Esophagus squamous epithelium (tissue), 5 donors: ENCODE measurements around the gene SLC7A5. TPM values are rescaled to one million over a fixed set of nuclear protein-coding genes. Genes with fewer than 3 reads are reported as not detected.
A peak's percentile ranks its signal among the peaks of the same experiment; 100 is the strongest.

Source experiments
- DNase-seq: peaks from one replicate; lab custom pipeline; 2025; lab: John Stamatoyannopoulos, UW
- H3K27ac ChIP-seq, 4 donors: fragments of 200-600 bp; sonication (generic); one replicate each; pipeline ENCODE4 v1.5.1; 2016 to 2019; ENCODE audit warnings: mild to moderate bottlenecking in 1 of 4
- H3K27me3 ChIP-seq, 4 donors: fragments of 200-600 bp; sonication (generic); 1 replicate in 3 of 4; 2 replicates in 1 of 4; pipeline versions ENCODE4 v1.5.1 to v1.6.0; 2017 to 2021; ENCODE audit warnings: antibody characterized with exemption in 1 of 4
- H3K36me3 ChIP-seq, 3 donors: fragments of 200-600 bp; sonication (generic); one replicate each; pipeline ENCODE4 v1.5.1; 2016 to 2019
- H3K4me1 ChIP-seq, 3 donors: fragments of 200-600 bp; sonication (generic); one replicate each; pipeline ENCODE4 v1.5.1; 2017 to 2019
- H3K4me3 ChIP-seq, 4 donors: fragments of 200-600 bp; sonication (generic); 1 replicate in 3 of 4; 2 replicates in 1 of 4; pipeline ENCODE4 v1.5.1; 2016 to 2019; ENCODE audit warnings: mild to moderate bottlenecking in 2 of 4, moderate library complexity in 1 of 4
- H3K9me3 ChIP-seq, 3 donors: fragments of 200-600 bp; sonication (generic); one replicate each; pipeline ENCODE4 v1.5.1; 2016 to 2019
- CTCF ChIP-seq, 6 experiments: fragments of 450-650 bp in 4 of 6; fragments of 200-600 bp in 2 of 6; sonication (generic) in 2 of 6; IDR thresholded peaks; one replicate each; pipeline ENCODE4 v1.5.1; 2016 to 2019; ENCODE audit warnings: antibody characterized with exemption in 6 of 6, mild to moderate bottlenecking in 4 of 6, moderate library complexity in 4 of 6
- POLR2A ChIP-seq, 4 donors: fragments of 450-650 bp; IDR thresholded peaks; one replicate each; pipeline ENCODE4 v1.6.1; 2017; ENCODE audit warnings: antibody characterized with exemption in 4 of 4, mild to moderate bottlenecking in 4 of 4, moderate library complexity in 3 of 4
- WGBS, 2 donors: methylation state at CpG; one replicate each; pipeline ENCODE4 v1.1.5; 2018; 5-methylcytosine and 5-hydroxymethylcytosine counted together
- intact Hi-C: fragments of 100-400 bp; cut with DNase I; formaldehyde crosslinking; loops from one replicate; pipeline ENCODE4 v1.15.0; 2022
- total RNA-seq, 4 donors: library from RNA; depleted of rRNA; stranded (reverse); fragments of >200 nt; gene quantifications; one replicate each; pipeline ENCODE4 v1.1.0, GENCODE V29; 2016
- donor health status: DM: yes; HTN: yes; CAD: no.

SLC7A5 gene
- total RNA-seq, 4 donors from 2014 or later: 75.3 to 179 (median 145) TPM

GRCh38 chr16:87840271-87840978 is 28.9 kb downstream of the SLC7A5 start:
- no peak for DNase-seq
- intact Hi-C loops: no loop called here
- Histone ChIP-seq H3K4me1 (peaks cover 14 to 100% (median 49%) of the 10 kb centered on the region in 3 donors), H3K36me3 (peaks cover 3 to 67% (median 5%) of the 10 kb centered on the region in 3 donors), H3K9me3 (no peaks in the 10 kb centered on the region), H3K27me3 (peaks cover 0 to 22% (median 0%) of the 10 kb centered on the region in 4 donors), H3K4me3 (no peak overlapping the region), H3K27ac (peak overlapping the region; percentile 72 to 85 (median 83))
- 52 to 59% methylated on average over 11 to 17 of the region's 29 CpGs for WGBS, 2 donors
- TF ChIP-seq CTCF (IDR thresholded peaks at IDR 0.05) (no peak), POLR2A (IDR thresholded peaks at IDR 0.05) (no peak)

GRCh38 chr16:87839542-87840270 is 29.6 kb downstream of the SLC7A5 start:
- H3K4me3 ChIP-seq: no peak overlapping the region
- no peak for DNase-seq
- H3K27me3 ChIP-seq: peaks cover 0 to 18% (median 0%) of the 10 kb centered on the region in 4 donors
- 68 to 80% methylated on average over 2 to 12 of the region's 34 CpGs for WGBS, 2 donors
- TF ChIP-seq POLR2A (IDR thresholded peaks at IDR 0.05): no peak
- TF ChIP-seq CTCF (IDR thresholded peaks at IDR 0.05): no peak
- H3K27ac ChIP-seq: peak overlapping the region; percentile 72 to 85 (median 83)
- peaks cover 15 to 100% (median 51%) of the 10 kb centered on the region in 3 donors for H3K4me1 ChIP-seq
- no peaks in the 10 kb centered on the region for H3K9me3 ChIP-seq
- intact Hi-C loops: no loop called here
- peaks cover 3 to 72% (median 5%) of the 10 kb centered on the region in 3 donors for H3K36me3 ChIP-seq

GRCh38 chr16:87838643-87839541 is 30.4 kb downstream of the SLC7A5 start:
- Histone ChIP-seq H3K9me3 (no peaks in the 10 kb centered on the region), H3K4me3 (no peak overlapping the region), H3K36me3 (peaks cover 3 to 76% (median 5%) of the 10 kb centered on the region in 3 donors), H3K4me1 (peaks cover 23 to 100% (median 51%) of the 10 kb centered on the region in 3 donors), H3K27ac (peak overlapping the region; percentile 72 to 85 (median 83)), H3K27me3 (peaks cover 0 to 10% (median 0%) of the 10 kb centered on the region in 4 donors)
- 43 to 80% methylated on average over 1 to 4 of the region's 27 CpGs for WGBS, 2 donors
- DNase-seq: no peak
- intact Hi-C loops: no loop called here
- TF ChIP-seq POLR2A (IDR thresholded peaks at IDR 0.05): no peak
- TF ChIP-seq CTCF (IDR thresholded peaks at IDR 0.05): no peak

- peaks cover 5 to 87% (median 6%) of the 10 kb centered on the region in 3 donors for H3K36me3 ChIP-seq
- H3K4me1 ChIP-seq: peaks cover 32 to 100% (median 51%) of the 10 kb centered on the region in 3 donors
- TF ChIP-seq CTCF (IDR thresholded peaks at IDR 0.05) (no peak), POLR2A (IDR thresholded peaks at IDR 0.05) (no peak)
- intact Hi-C loops: no loop called here
- no peaks in the 10 kb centered on the region for H3K9me3 ChIP-seq
- H3K4me3 ChIP-seq: peak overlapping the region in 1 of 4 donors; percentile 8
- DNase-seq: no peak
- WGBS, 2 donors: 55 to 75% methylated on average over 7 to 13 of the region's 21 CpGs
- peaks cover 0 to 14% (median 0%) of the 10 kb centered on the region in 4 donors for H3K27me3 ChIP-seq
- H3K27ac ChIP-seq: peak overlapping the region; percentile 72 to 85 (median 83)
These were observed 31.5 kb downstream of the SLC7A5 start for GRCh38 chr16:87837627-87838289.
